HG02798 (cell line): Measurements from ENCODE around the gene TADA2B.
A peak's percentile ranks its signal among the peaks of the same experiment; 100 is the strongest.

ENCODE experiments used
- ATAC-seq: cut with Tn5 transposase; IDR thresholded peaks from one replicate; pipeline ENCODE4 v1.9.1; 2021; ENCODE audit warnings: mild to moderate bottlenecking; ENCODE audit not compliant: unreplicated experiment, poor library complexity

The TADA2B gene

GRCh38 chr4:7037425-7037824 lies 5.7 kb upstream of the TADA2B start:
- ATAC-seq, result no peak

GRCh38 chr4:7040765-7041164 lies 2.4 kb upstream of the TADA2B start:
- ATAC-seq, result no peak

- no peak for ATAC-seq
Observed at GRCh38 chr4:7041246-7041645, 1.9 kb upstream of the TADA2B start.

GRCh38 chr4:7041801-7042502 lies 1.2 kb upstream of the TADA2B start:
- no peak for ATAC-seq

GRCh38 chr4:7042503-7043283 lies 479 bp upstream of the TADA2B start:
- peak; percentile 86 for ATAC-seq

- no peak for ATAC-seq
Observed at GRCh38 chr4:7044137-7044930, 1.2 kb downstream of the TADA2B start.

GRCh38 chr4:7045553-7045952 lies 2.4 kb downstream of the TADA2B start:
- ATAC-seq, result no peak

- ATAC-seq, result peak; percentile 15
Observed at GRCh38 chr4:7045961-7046921, 3.1 kb downstream of the TADA2B start.

GRCh38 chr4:7046971-7047370 lies 3.8 kb downstream of the TADA2B start:
- ATAC-seq, result no peak

- no peak for ATAC-seq
Observed at GRCh38 chr4:7048642-7049041, 5.5 kb downstream of the TADA2B start.

GRCh38 chr4:7049295-7049694 lies 6.1 kb downstream of the TADA2B start:
- no peak for ATAC-seq

- no peak for ATAC-seq
Observed at GRCh38 chr4:7049739-7050138, 6.6 kb downstream of the TADA2B start.

GRCh38 chr4:7050481-7051143 lies 7.4 kb downstream of the TADA2B start:
- no peak for ATAC-seq

- no peak for ATAC-seq
Observed at GRCh38 chr4:7051144-7051495, 7.9 kb downstream of the TADA2B start.

- no peak for ATAC-seq
Observed at GRCh38 chr4:7051905-7052304, 8.7 kb downstream of the TADA2B start.

- no peak for ATAC-seq
Observed at GRCh38 chr4:7052313-7052712, 9.1 kb downstream of the TADA2B start.

GRCh38 chr4:7052923-7053715 lies 9.9 kb downstream of the TADA2B start:
- no peak for ATAC-seq

GRCh38 chr4:7054106-7054880 lies 11.1 kb downstream of the TADA2B start:
- ATAC-seq, result no peak
